ENCODE results near the gene GRAP.

DNA sequence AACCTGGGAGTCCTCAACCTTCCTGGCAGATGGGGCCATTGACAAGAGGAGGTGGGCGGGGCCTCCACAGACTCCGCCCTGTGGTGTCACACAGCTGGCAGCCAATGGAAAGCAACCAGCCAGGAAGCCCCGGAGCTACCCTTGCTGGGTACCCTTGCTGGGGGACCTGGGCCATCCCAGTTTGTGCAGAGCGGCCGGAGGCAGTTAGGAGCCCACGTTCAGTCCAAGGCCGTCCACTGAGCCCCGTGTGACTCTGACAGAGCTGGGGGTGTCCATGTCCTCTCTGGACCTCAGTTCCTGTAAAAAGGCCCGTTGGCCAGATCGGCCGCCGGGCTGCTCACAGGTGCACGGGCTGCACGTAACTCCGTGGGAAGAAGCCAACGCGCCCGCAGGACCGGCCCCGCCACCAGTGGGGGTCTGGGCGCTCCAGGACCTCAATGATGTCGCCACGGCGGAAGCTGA, 25.1 kb downstream of the GRAP start:
- no peak for TF ChIP-seq POLR2AphosphoS5 (IDR thresholded peaks at IDR 0.05; ENCODE audit: low read depth, low read length)
- TF ChIP-seq TAF1 (IDR thresholded peaks at IDR 0.05; ENCODE audit: borderline replicate concordance, insufficient read depth, low read length): no peak
- no peak for TF ChIP-seq SIN3A (IDR thresholded peaks at IDR 0.05; ENCODE audit: borderline replicate concordance, insufficient read depth, low read length)
- TF ChIP-seq REST (IDR thresholded peaks at IDR 0.05; ENCODE audit: insufficient read depth in 1 of 2, low read depth in 2 of 2, low read length in 2 of 2): no peak
- no peak for TF ChIP-seq FOXP2 (optimal IDR thresholded peaks at IDR 0.05; ENCODE audit: borderline replicate concordance, extremely low read depth, extremely low read length, insufficient read depth)
